Activated naive CD8-positive, alpha-beta T cell treated with anti-CD3 and anti-CD28 coated beads, Interleukin-2, amount 50 U/mL, for 16 hours (primary cell): ENCODE results near the gene EIF2S2.

Source experiments
- DNase-seq: peaks from one replicate; pipeline ENCODE4 v3.0.0-alpha.2; 2020; ENCODE audit warnings: low read depth, low spot score

Gene EIF2S2

DNA sequence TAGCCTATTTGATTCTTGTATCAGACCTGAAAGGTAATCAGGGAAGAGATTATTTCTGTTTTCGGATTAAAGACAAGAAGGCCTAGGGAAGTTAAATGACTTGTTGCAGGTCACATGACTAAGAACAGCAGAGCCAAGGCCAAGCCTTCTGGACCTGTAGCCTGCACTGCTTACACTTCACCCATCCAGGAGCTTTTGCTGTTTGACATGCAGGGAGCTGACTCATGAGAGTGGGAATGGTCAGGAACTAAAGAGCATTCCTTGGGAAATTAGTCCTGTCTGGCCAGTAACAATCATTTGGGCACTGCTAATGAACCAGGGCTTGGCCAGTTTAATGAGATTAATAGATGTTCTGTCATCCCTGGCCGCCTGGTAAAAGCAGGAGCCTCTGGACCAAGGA, 46.8 kb downstream of the EIF2S2 start:
- DNase-seq, result no peak

- no peak for DNase-seq
Measured at GRCh38 chr20:34064286-34064685, 47.8 kb downstream of the EIF2S2 start.

- no peak for DNase-seq
Measured at GRCh38 chr20:34062570-34063482, 49.2 kb downstream of the EIF2S2 start.

- no peak for DNase-seq
Measured at GRCh38 chr20:34061695-34062094, 50.3 kb downstream of the EIF2S2 start.

DNA sequence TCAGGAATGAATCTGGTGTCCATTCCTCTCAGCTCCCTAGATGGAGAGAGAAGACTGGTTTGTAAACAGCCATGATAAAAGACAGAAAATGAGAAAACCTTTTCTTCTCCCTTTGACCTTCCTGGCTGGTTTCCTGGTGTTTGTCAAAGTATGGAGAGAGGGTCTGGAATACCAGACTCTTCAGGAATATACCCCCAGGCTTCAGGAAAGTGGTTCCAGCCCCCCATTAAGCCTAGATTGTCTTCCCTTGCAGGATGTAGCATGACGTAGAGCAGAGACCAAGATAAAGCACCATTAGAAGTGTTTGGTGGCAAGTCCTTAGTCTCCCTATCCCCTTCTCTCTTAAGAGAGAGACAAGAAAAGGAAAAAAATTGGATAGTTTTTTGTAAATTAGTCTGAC, 51.1 kb downstream of the EIF2S2 start:
- no peak for DNase-seq

GRCh38 chr20:34058831-34059230, 53.2 kb downstream of the EIF2S2 start:
- no peak for DNase-seq

DNA sequence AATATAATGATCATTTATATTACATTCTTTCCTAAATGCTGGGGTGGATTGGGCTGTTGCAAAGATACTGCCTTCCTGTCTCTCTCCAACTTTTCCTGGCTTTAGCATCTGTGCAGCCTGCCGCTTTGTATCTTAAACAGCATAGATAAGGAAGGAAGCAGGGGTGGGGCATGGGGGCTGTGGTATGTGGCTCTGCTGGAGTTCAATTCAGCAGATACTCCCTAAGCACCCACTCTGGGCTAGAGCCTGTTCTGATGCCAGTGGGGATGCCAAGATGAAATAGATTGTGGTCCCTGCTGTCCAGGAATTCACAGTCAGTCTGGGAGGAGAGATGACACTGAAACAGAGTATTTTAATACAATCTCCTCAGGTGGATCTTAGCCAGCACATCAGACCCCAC, 56.8 kb downstream of the EIF2S2 start:
- DNase-seq, result no peak

GRCh38 chr20:34052414-34052813, 59.6 kb downstream of the EIF2S2 start:
- DNase-seq, result no peak

- DNase-seq, result no peak
Measured at GRCh38 chr20:34049897-34050695, 61.9 kb downstream of the EIF2S2 start.

GRCh38 chr20:34049389-34049788, 62.7 kb downstream of the EIF2S2 start:
- DNase-seq, result no peak

DNA sequence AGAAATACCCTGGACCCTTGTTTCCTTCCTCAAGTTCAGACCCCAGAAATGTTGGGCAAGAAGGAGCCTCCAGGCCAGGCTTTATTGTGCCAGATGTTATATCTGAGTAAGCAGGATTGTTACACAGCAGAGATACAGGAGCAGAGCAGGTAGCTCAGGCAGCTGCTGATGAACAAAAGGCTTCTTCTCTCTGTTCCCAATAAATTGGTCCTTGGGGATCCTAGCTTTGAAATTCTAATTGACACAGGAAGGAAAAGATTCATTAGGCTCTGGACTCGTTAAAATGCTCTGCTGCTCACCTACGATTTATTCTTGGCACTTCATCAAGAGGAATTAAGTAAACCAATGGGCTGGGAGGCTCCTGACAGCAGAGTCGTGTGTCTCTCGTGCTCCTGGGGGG, 64.1 kb downstream of the EIF2S2 start:
- no peak for DNase-seq

DNA sequence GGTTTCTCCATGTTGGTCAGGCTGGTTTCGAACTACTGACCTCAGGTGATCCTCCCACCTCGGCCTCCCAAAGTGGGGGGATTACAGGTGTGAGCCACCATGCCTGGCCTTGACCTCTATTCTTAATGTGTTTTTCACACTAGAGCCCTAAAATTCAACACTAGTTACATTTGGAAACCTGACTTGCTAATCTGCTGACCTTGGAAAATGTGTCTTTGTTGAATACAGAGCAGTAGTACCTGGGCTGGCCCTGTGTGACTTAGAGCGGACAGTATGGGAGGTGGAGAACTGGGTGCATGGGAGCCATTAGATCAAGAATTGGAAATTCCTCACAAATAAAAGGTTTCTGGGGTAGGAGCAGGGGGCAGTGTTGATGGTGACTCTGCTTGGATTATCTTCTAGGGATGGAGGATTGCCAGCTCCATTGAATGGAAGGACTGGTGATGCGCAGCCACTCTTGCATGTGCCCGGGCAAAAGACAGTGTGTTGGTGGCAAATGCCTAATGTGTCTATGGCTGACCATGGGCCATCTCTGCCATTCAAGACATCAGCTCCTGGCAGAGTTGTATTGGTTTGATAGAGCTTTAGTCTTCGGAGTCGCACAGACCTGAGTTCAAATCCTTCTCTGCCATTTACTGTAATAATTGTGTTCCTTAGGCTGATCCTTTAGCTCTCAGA, 64.9 kb downstream of the EIF2S2 start:
- DNase-seq, result no peak

GRCh38 chr20:34045930-34046725, 65.9 kb downstream of the EIF2S2 start:
- DNase-seq, result no peak

GRCh38 chr20:34045294-34045693, 66.7 kb downstream of the EIF2S2 start:
- DNase-seq, result no peak

GRCh38 chr20:34043025-34043424, 69.0 kb downstream of the EIF2S2 start:
- no peak for DNase-seq

- no peak for DNase-seq
Measured at GRCh38 chr20:34042262-34042661, 69.8 kb downstream of the EIF2S2 start.

- no peak for DNase-seq
Measured at GRCh38 chr20:34041226-34041625, 70.8 kb downstream of the EIF2S2 start.

- no peak for DNase-seq
Measured at GRCh38 chr20:34040300-34040995, 71.6 kb downstream of the EIF2S2 start.
